SKM-1 treated with dmso at 0.1 percent for 144 hours (cell line): ENCODE results near the gene BCL11A.
"Not testable (repeated sequence)": the region's sequence is repeated elsewhere in the genome, so short reads cannot be mapped to it uniquely, and the experiment has no call there.

ENCODE experiments used
- DNase-seq: peaks from one replicate; lab custom pipeline; 2025; ENCODE audit not compliant: unreplicated experiment; lab: John Stamatoyannopoulos, UW

Gene BCL11A

DNA sequence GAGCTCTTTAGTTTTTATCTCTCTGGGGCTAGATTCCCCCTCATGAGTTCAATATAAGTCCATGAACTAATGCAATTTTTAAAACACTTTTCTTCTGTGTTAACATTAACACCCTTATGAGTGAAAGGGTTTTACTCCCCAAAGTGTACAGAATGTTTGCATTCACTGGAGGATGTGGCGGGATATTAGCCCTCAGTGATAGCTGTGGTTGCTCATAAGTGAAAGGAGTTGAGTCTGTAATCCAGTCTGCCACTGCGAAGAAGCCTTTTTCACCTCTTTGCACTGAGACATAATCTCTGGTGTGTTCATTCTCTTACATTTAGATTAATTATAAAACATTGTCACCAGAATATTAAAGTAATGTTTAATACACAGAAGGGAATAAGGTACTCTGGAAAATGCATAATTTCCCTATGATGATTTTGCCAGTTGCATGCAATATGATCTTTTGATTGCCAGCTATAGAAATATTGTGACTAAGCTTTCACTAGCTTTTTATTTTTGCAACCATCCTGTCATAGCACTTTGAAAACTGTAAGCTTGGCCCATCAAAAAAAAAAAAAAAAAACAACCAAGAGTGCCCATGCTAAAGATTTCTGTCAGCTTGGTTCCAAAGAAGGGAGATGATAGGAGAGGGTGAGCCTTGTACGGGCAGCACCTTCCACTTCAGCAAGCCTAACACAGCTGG lies 113.2 kb downstream of the BCL11A start:
- DNase-seq: no peak

DNA sequence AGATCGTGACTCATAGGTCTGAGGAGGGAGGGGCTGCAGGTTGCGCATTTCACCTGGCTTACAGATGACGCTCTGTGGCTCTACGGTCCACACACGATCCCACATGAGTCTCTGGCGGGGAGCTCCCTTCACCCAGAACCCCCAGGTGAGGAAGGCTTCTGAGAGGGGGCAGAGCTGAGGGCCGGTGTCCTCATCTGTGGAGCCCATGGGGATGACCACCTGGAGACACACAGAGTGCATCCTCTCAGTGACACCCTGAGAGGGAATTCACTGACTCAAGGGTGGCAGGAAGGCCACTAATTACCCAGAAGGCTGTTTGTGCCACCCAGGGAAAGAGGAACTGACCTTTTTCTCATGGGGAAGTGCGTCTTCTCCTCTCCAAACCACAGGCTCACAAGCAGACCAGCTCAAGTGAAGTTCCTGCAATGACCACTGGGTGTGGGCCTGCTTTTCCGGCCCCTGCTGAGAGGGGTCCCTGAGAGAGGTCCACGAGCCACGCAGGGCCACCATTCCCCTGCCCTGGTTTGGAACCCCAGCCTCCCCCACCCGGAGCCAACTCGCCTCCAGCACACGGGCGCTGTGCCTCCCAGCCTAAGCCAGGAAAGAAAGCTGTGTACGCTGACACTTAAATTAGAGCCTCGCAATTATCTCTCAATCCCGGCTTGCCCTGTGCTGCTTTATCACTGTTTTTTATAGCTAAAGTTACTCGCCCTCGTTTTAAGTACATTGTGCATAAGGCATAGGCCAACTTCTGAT lies 114.1 kb downstream of the BCL11A start:
- DNase-seq: peak; percentile 96

DNA sequence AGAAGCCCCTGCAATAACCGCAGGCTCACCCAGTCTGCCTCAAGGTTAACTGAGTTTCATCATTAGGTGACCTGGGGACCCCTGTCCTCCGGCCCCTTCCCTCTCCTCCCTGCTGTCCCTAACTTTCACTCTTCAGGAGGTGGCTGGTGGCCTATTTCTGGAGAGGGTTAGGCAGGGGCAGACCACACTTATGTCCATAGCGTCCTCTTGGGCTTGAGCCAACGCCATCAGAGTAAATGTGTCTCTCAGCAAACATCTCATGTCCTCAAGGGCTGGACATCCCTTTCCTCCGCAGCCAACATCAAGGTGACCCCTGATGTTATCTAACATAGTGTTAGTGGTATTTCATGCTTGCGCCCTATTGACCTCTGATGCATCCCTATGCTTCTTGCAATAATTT lies 114.8 kb downstream of the BCL11A start:
- no peak for DNase-seq

DNA sequence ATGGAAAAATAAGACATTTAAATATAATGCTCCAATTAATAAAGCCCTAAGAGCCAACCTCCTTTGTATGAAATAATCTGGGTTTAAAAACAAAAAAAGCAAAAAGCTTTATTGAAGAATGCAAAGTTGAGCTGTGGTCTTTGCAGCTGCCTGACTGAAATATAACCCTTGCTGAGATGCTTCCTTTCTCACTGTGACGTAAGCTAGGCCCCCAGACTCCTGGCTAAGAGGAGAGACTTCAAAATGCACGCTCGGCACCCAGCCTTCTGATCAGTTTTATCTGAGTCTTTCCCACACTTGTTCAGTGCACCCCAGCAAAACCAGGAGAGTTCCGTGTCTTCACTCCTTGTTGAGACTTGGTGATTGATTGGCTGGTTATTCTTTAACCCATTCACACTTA lies 115.3 kb downstream of the BCL11A start:
- DNase-seq: no peak

DNA sequence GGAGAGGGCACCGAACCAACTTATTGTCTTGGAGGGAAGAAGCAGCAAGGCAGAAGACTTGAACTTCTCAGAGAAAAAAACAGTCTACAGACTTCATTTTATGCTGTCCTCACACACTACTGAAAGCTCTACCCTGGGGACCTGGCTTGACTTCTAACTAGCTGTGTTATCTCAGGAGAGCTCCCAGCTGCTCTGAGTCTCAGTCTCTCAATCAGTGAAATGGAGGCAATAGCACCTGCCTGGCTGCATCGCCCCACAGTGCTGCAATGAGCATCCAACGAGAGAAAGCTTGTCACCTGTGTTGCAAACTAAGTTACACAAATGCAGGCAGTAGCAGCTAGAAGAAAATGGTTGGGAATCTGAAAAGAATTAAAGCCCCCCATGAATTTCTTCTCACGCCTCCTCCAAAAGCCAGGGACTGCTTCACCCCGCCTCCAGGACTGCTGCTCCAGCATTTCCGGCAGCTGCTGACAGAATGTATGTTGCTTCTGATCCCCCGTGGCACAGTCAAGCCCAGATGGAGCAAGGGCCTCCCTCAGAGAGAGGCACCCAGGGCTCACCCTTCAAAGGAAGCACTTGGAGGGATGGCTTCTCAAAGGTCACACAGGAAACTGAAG lies 116.3 kb downstream of the BCL11A start:
- DNase-seq: no peak

DNA sequence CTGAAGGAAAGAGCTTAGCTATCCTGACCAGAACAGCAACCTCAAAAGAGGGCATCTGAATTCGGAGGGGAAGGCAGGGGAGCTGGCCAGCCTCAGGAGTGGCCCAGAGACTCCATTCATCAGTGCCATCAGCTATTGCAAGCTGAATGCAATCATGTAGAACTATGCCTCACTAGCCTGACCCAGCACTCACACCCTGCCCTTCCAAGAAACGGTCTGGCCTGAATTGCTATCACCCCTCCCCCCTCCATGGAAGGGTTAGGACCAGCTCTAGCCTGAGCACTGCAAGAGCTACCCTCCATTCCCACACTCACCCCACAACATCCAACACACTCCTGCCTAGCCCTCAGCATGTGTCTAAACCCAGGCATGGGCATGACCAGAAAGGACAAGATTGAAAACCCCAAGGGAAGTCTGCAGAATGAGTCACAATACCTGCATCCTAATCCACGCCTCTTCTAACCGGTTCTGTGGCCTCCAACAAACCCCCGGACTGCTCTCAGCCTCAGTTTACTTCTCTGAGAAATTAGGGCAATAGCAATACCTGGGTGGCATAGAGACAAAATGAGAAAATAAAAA lies 120.3 kb downstream of the BCL11A start:
- DNase-seq: no peak

DNA sequence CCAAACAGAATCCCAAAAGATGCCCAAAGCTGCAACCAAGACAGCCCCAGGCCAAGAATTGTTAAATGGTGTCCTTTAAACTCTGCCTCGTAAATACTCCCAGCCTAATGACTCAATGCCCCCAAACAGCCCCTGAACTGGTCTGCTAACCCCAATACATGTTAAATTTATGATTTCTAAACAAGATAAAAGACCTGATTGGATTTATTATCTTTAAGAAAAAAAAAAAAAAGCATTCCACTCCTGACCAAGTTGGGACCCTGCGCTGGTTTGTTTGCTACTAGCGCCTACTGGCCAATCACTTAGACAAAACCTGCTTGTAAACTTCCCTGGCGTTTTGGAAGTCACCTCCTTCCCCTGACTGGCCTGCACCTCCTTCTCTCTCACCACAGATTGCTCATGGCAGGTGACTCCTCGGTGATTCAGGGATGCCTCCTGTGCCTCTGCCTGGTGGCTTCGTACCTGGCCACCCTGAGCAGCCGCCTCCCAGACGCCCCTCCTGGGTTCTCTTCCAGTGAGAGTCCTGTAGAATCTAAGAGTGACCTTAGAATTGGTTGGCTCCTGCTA lies 121.3 kb downstream of the BCL11A start:
- no peak for DNase-seq

DNA sequence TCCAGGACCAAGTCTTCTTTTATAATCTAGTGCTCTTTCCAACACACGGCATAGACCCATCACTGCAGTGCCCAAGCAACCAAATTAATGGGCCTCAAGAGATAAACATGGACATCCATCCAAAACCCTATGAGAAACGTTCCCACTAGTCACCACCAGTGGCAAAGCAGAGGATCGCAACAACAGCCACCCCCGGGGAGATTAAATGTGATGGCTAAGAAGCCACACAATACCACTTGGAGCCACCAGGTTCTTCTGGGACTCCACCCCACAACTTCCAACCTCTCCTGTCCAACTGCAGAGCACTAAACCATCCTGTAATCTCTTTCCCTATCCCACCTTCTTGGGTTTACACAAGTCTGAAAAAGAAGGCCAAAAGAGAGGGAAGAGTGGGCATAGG lies 123.8 kb downstream of the BCL11A start:
- no peak for DNase-seq

DNA sequence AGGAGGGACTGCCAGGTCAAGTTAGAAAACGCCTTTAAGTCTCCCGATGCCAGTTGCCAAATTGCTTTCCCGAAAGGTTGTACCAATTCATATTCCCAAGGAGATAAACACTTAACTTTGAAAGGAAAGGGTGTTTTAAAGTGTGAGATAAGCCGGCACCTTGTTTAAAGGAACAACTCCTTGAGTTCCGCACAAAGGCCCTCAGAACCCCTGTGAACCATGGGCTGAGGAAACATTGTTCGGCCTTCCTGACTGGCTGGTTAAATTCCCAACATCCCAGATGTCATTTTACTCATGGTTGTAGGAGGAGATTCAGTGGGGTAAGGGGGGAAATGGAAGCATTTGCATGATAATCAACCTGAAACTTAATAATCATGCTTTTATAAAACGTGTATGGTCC lies 126.6 kb downstream of the BCL11A start:
- no peak for DNase-seq

DNA sequence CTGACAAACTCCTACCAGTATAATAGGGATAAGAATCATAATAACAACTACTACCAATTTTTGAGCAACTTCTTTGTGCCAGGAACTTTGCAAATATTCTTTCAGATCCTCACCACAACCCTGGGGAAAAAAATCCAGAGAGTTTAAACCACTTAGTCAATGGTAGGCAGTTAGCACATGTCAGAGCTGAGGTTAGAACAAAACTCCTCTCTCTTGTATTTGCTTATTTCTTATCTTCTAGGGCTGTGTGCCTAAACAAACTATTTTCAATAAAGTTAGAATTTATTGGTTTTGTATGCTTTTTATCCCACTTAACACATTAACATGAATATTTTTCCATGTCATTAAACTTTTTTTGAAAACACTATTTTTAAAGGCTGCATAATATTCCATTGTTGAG lies 127.1 kb downstream of the BCL11A start:
- DNase-seq: no peak

DNA sequence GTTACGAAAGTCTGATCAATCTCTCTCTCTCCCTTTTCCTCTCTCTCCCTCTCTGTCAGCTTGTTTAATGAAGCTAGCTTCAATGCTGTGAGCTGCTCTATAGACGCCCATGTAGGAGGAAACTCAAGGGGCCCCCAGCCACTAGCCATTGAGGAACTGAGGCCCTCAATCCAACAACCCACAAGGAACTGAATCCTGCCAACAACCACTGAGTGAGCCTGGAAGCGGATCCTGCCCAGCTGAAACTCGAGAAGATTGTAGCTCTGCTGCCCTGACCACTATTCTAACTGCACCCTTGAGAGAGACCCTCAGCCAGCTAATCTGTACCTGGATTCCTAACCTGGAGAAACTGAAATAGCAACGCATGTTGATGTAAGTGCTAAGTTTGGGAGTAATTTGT lies 129.2 kb downstream of the BCL11A start:
- no peak for DNase-seq

DNA sequence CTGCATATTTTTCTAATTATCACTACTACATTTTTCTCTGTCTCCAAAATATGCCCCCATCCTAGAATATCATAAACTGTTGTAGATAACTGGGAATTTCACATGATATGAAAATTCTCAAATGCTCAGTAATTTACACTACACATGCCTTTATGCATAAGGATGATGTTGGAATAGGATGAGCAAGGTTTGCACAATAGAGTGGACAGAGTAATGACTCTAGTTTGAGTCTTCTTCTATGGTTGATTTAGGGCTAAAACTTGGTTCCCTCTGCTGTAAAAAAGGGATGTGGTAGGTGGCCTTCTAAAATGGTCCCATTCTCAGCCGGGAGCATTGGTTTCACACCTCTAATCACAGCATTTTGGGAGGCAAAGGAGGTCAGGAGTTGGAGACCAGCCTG lies 129.9 kb downstream of the BCL11A start:
- no peak for DNase-seq

DNA sequence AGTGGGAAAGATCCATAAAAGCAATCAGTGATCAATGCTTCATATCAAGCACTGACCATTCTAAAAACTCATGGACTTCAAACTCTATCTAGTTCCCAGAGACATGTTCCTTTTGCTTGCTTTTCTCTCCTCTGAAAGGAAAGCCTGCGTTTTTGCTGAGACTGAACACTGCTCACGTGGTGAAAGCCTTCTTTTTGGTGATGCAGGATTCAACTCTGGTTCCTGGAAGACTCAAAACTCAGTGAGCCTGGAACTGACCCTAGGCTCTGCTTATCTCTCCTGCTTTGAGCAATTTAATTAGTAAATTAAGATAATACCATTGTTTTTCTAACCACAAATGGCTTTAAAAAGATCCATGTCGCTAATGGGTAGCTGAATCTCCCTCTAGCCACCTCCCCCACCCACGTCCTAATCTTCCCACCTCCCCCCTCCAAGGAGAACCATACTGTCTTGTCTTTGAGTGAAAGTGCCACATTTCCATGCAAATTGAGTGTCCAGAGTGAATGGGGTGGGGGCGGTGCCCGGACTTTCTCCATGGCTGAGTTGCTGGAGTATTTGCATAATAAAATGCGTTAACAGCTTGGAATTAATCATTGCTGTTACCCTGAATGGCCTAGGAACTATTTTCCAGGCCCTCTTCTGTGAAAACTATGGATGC lies 130.5 kb downstream of the BCL11A start:
- no peak for DNase-seq

DNA sequence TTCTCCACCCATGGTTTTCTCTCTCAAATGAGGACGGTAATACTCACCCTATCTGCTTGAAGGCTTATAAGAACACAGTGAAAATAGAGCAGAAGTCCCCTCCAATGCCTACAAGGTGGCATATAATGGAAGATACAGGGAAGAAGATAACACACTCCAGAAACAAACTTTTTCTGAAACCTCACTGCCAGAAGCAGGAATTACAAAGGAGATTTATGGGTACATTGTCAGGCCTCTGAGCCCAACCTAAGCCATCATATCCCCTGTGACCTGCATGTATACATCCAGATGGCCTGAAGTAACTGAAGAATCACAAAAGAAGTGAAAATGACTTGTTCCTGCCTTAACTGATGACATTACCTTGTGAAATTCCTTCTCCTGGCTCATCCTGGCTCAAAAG lies 136.2 kb downstream of the BCL11A start:
- DNase-seq: not testable (repeated sequence)

DNA sequence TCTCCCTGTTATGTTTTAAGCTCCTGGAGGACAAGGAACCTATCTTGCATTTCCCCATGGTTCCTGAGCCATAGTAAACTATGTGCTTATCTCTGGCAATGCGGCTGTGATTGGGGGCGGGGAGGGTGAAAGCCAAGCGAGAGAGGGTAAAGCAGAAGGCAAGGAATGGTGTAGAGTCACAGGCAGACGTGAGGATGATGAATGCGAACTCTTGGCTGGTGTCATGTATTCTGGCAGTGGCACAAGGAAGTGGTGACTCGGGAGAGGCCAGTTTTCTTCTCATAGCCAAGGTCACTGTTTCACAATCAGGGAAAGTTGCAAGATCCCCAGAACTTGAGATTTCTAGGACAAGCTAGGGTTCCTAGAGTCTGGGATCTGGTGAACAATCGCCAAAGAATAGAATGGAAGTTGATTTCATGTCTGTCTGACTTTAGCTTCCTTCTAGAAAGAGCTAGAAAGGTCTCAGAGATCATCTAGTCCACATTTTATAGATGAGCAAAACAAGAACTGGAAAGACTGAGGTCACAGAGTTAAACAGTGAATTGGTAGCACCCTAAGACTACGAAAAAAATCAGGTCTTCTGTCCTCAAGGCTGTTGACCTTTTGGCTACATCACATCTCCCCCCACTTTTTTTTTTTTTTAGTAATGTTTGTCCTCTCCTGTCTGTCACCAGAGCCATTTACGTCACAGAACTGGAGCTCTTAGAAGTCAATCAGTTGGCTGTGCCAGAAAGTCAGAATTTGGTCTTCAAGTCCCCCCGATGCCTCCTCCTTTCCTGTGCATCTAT lies 137.0 kb downstream of the BCL11A start:
- DNase-seq: peak; percentile 33

DNA sequence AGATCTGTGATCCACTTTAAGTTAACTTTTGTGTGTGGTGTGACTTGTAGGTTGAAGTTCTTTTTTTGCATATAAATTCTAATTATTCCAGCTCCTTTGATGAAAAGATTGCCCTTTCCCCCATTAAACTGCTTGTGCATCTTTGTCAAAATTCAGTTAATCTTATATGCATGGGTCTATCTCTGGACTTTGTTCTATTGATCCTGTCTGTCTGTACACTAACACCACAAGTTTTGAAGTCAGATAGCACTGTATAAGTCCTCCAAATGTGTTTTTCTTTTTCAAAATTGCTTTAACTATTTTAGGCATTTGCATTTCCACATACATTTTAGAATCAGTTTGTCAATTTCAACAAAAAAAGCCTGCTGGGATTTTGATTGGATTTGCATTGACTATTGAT lies 137.6 kb downstream of the BCL11A start:
- DNase-seq: no peak

DNA sequence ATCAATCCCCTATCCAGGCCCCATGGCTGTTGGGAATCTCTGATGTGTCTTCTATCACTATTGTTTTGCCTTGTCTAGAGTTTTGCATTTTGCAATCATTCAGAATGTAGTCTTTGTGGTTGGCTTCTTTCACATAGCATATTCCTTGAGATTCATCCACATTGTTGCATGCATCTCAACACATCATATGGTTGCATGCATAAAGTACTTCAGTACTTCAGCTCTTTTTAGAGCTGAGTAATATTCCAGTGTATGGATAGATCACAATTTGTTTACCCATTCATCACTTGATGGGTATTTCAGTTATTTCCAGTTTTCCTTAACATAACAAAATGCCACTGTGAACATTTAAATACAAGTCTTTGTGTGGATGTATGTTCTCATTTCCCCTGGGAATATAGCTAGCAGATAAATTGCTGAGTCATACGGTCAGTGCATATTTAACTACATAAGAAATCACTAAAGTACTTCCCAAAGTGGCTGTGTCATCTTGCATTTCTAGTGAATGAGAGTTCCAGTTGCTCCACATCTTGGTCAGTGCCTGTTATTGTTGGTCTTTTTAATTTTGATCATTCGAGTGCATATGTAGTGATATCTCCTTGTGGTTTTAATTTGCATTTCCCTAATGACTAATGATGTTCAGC lies 138.8 kb downstream of the BCL11A start:
- DNase-seq: no peak

DNA sequence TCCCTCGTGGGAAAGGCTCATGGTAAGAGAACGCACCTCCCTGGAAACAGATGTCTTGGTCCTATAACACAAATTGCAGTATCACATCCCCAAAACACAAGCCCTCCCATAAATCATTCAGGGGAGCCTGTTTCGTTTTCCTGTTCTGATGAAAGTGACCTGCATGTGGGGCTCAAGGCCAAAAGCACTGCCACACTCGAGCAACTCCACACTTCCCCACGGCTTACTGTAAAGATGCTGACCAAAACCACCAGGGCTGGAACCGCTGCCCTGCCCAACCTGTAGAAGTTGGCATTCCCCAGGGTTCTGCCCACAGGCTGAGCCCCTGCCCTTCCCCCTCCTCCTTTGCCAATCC lies 139.7 kb downstream of the BCL11A start:
- DNase-seq: no peak

DNA sequence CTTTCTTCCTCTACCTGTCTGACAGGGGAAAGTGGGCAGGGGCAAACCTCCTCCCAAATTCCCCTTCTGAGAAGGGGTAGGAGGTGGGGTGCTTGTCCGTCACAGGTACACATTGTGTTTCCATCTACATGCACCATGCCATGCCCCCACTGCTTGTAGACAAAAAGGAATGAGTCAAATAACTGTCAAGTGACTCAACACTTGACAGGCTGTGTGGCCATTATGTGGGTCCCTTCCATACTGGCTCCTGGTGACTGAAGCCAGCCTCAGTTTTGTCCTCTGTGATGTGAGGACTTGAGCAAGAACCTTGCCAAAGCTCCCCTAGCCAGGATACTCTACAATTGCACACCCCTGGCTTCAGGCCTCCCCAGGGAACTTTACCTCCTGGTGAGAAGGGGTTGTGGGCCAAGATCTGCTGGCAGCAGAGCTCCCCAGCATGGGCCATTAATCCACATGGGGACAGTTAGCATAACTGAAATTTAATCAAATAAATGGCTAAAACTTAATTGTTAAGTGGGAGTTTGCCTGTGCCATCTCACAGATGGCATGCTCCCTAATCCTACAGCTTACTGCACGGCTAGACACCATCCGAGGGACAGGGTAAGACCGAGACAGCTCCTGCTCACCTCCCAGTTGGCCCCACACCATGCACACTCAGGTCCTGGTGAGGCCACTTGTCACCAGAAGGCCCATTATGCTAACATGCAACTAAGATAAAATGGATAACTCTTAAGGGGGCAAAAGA lies 140.2 kb downstream of the BCL11A start:
- no peak for DNase-seq
